IPS DF 19.7 (cell line): ENCODE data around the gene SSH2.
"Not testable (repeated sequence)": the region's sequence is repeated elsewhere in the genome, so short reads cannot be mapped to it uniquely, and the experiment has no call there.

Experiments
- DNase-seq: peaks from one replicate; pipeline ENCODE4 v3.0.0-alpha.2; 2013; ENCODE audit warnings: low read depth, low spot score

Gene SSH2

GRCh38 chr17:29931231-29931932, 1.4 kb upstream of the SSH2 start:
- no peak for DNase-seq

- no peak for DNase-seq
These were observed 482 bp upstream of the SSH2 start for GRCh38 chr17:29930409-29931010.

DNA sequence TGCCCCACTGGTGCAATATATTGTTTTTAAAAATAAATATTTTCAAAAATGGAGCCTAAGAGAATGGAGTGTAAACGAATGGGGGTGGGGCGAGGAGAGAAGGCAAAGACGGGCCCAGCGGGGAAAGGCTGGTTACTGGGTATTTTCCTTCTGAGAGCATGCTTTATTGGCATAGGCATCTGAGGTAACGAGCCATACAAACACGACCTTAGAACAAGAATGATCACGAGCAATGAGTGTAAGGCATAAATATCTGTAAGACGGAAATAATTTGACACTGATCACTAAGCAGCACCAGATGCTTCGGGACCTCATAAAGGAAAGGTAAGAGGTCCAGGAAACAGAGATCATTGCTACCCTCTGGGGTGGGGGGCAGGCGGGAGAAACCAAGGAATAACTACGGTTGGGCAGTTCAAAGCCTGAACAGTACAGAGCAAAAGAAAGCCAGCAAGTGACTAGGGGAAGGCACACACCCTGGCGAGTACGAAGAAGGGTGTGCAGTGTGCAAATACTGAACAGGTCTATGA, 959 bp downstream of the SSH2 start:
- no peak for DNase-seq

DNA sequence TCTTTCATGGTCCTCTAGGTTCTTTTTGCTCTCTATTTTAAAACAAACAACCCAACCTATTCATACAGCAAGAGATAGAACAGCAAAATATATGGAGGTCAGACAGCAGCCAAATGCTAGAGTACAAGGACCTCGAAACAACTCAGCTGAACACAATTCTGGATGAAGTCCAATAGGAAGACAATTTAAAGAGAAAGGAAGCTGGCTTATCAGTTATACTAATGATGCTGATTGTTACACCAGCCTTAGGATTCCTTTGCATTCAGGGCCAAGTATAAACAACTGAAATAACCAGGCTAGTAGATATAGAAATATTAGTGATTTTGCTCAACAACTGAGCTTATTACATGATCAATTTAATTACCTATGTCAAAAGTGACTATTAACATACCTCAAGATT, 2.5 kb downstream of the SSH2 start:
- DNase-seq: no peak

DNA sequence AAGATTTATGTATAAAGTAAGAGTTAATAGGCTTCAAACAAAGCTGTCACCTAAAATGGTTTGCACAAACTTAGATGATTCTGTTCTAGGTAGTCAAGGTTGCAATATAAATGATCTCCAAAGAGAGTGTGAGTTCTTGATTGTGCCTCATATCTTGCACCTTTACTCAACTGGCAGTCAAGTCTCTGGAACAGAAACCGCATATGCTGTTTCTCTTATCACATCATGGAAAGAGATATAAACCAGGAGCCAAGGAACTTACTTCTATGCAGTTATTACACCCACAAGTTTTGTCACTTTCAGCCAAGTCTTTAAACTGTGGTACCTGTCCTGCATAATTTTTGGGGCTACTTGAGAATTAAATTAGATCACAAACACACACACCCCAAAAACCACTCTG, 5.2 kb downstream of the SSH2 start:
- DNase-seq: no peak

GRCh38 chr17:29918922-29919856, 10.8 kb downstream of the SSH2 start:
- no peak for DNase-seq

DNA sequence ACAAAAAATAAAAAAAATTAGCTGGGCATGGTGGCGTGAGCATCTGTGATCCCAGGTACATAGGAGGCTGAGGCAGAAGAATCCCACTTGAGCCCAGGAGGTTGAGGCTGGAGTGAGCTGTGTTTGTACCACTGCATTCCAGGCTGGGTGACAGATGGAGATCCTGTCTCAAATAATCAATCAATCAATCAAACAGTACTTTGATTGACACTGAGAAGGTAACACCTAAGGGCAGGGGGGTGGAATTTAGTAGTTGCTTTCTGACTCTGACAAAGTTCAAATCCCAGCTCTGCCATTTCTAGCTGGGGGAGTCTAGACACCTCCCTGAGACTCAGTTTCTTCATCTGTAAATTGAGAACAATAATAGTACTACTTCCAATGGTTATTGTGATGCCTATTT, 12.0 kb downstream of the SSH2 start:
- DNase-seq: no peak

- no peak for DNase-seq
These were observed 15.1 kb downstream of the SSH2 start for GRCh38 chr17:29914819-29915537.

DNA sequence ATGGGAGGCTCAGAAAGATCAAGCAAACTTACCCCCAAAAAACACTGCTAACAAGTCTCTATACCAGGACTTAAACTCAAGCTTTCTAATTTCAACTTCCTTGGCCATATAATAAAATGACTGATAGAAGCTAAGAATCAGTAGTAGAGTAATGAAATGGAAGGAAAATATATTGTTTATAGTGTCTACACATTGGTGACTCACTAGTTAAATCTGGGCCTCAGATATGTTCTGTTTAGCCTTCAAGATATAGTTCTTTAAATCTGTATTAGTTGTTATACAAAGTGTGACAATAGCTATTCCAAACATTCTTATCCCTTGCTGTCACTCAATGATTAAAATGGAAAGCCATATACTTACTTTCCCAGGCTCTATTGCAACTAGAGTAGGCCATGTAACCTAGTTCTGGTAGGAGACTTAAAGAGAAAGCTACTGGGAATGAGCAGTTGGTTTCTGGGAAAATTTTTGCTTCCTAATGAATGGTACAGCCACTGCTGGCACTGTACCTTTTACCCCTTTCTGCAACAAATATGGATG, 18.3 kb downstream of the SSH2 start:
- no peak for DNase-seq

GRCh38 chr17:29909236-29910003, 20.6 kb downstream of the SSH2 start:
- DNase-seq: no peak

DNA sequence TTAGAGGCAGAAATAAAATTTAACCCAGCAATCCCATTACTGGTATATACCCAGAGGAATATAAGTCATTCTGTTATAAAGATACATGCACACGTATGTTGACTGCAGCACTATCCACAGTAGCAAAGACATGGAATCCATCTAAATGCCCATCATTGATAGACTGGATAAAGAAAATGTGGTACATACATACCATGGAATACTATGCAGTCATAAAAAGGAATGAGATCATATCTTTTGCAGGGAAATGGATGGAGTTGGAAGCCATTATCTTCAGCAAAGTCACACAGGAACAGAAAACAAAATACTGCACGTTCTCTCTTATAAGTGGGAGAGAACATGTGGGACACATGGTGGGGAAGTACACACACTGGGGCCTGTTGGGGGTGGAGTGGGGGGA, 23.1 kb downstream of the SSH2 start:
- no peak for DNase-seq

DNA sequence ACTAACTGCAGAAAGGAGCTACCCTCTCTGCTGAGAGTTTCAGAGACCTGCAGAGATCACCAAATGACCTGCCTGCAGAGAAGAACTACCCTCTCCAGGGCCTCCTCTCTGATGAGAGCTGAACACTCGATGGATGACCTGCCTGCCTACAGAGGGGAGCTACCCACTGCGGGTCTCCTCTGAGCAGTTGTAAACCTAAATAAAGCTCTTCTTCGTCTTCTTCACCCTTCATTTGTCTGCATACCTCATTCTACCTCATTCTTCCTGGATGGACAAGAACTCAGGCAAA, 24.2 kb downstream of the SSH2 start:
- no peak for DNase-seq

GRCh38 chr17:29905086-29905878, 24.7 kb downstream of the SSH2 start:
- DNase-seq: no peak

DNA sequence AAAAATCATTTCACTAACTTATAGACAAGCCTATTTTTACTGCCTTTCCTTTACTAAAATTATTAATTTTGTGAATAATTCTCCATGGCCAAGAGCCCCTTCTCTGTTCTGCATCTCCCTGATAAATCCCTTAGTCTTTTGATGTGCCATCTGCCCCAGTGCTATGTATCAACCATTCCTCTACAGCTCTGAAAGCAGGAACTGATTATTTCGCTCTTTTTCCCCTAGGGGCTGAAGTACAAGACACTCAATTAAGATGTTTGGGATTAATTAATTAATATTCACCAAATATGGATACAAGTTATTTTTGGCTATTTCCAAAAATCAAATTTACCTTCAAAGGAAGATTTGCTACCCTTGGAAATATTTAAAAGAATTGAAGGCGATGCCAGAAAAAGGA, 26.6 kb downstream of the SSH2 start:
- no peak for DNase-seq

GRCh38 chr17:29897136-29897535, 32.9 kb downstream of the SSH2 start:
- DNase-seq: not testable (repeated sequence)

DNA sequence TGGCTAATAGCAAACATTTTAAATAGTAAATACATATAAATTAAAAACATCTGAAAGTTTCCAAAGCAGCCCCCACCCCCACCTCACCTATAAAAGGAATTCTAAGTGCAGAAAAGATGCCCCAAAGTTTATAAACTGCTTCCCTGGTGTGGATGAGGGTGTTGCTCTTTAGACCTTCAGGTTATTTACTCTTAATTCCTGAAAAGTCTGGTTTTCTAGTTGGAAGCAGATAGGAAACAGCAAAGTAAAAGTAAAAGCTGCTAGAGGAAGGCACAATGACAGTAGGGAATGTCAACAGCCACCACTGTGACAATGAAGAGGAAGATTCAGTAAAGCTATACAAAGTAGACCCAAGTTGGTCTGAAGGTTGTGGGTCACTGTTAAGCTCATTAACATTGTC, 37.8 kb downstream of the SSH2 start:
- no peak for DNase-seq

- no peak for DNase-seq
These were observed 38.9 kb downstream of the SSH2 start for GRCh38 chr17:29891131-29891530.

- DNase-seq: no peak
These were observed 44.9 kb downstream of the SSH2 start for GRCh38 chr17:29885031-29885640.

- DNase-seq: no peak
These were observed 46.5 kb downstream of the SSH2 start for GRCh38 chr17:29883497-29883896.

DNA sequence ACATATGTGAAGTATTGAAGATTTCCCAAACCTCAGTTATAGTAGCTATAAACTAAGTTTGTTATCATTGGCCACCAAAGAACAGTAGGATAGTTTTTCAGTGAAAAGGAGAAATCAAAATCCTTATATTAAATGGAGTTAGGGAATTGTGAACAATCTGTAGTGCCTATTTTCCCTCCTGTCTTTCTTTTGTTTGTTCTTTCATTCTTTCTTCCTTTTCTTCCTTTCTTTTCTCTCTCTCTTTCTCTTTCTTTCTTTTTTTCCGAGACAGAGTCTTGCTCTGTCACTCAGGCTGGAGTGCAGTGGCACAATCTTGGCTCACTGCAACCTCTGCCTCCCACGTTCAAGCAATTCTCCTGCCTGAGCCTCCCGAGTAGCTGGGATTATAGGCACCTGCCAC, 48.8 kb downstream of the SSH2 start:
- DNase-seq: no peak
